RPMI8226 (cell line): ENCODE results near the gene GPATCH8.
"Not testable (repeated sequence)": the region's sequence is repeated elsewhere in the genome, so short reads cannot be mapped to it uniquely, and the experiment has no call there.

Experiments used
- DNase-seq: peaks from one replicate; pipeline ENCODE4 v3.0.0-alpha.2; 2015

The GPATCH8 gene

GRCh38 chr17:44394112-44394511 is 109.1 kb downstream of the GPATCH8 start:
- DNase-seq: not testable (repeated sequence)

GRCh38 chr17:44390250-44390870 is 112.8 kb downstream of the GPATCH8 start:
- DNase-seq: no peak

GRCh38 chr17:44389723-44390202 is 113.4 kb downstream of the GPATCH8 start:
- no peak for DNase-seq

GRCh38 chr17:44389281-44389680 is 113.9 kb downstream of the GPATCH8 start, which contains the start of gene ITGA2B:
Gene ITGA2B (minus strand): TSS chr17:44389649. CDS start chr17:44389473, 176 bp downstream.
- no peak for DNase-seq

- no peak for DNase-seq
Observed at GRCh38 chr17:44387804-44388203, 115.4 kb downstream of the GPATCH8 start.

GRCh38 chr17:44386182-44386525 is 117.1 kb downstream of the GPATCH8 start:
- DNase-seq: no peak

GRCh38 chr17:44385287-44386181 is 117.7 kb downstream of the GPATCH8 start:
- DNase-seq: peak; percentile 82

- DNase-seq: no peak
Observed at GRCh38 chr17:44384823-44385286, 118.4 kb downstream of the GPATCH8 start.

GRCh38 chr17:44384281-44384822 is 118.9 kb downstream of the GPATCH8 start:
- DNase-seq: no peak

- DNase-seq: no peak
Observed at GRCh38 chr17:44383861-44384260, 119.3 kb downstream of the GPATCH8 start.

GRCh38 chr17:44383363-44383762 is 119.8 kb downstream of the GPATCH8 start:
- DNase-seq: no peak

GRCh38 chr17:44382917-44383316 is 120.3 kb downstream of the GPATCH8 start:
- no peak for DNase-seq

GRCh38 chr17:44381810-44382305 is 121.3 kb downstream of the GPATCH8 start:
- DNase-seq: no peak

GRCh38 chr17:44380767-44381166 is 122.4 kb downstream of the GPATCH8 start:
- DNase-seq: no peak

GRCh38 chr17:44379887-44380286 is 123.3 kb downstream of the GPATCH8 start:
- no peak for DNase-seq

- DNase-seq: no peak
Observed at GRCh38 chr17:44378171-44378705, 125.0 kb downstream of the GPATCH8 start.

- DNase-seq: no peak
Observed at GRCh38 chr17:44376779-44377178, 126.4 kb downstream of the GPATCH8 start.

- peak; percentile 49 for DNase-seq
Observed at GRCh38 chr17:44376124-44376523, 127.1 kb downstream of the GPATCH8 start.

- DNase-seq: no peak
Observed at GRCh38 chr17:44375196-44376017, 127.8 kb downstream of the GPATCH8 start.

- DNase-seq: no peak
Observed at GRCh38 chr17:44374306-44375195, 128.7 kb downstream of the GPATCH8 start.

GRCh38 chr17:44372036-44372435 is 131.2 kb downstream of the GPATCH8 start:
- no peak for DNase-seq
